ENCODE measurements around the gene KCNQ5.

KCNQ5 gene

DNA sequence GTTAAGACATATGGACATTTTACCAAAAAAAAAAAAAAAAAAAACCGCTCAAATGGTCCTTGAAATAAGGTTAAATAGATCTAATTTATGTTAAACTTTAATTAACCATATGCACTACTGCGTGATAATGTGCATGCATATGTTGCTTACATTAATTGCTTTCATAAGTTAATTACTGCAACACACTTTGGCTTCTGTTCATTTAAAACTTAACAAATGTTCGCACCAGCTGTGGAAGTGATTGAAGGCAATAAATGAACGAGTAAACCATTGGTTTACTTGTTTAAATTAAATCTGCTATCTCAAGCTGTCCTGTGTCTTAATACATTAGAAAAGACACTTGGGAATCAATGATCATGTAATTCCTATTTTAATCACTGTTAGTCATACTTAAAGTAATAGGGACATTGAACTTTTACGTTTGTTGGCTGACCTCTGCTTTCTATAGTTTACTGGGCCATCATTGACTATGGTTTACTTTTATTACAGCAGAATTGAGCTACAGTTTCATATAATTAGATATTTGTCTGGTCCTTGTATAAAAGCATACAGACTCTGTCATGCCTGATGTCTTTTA lies 308.8 kb downstream of the KCNQ5 start:
- no peak for DNase-seq

DNA sequence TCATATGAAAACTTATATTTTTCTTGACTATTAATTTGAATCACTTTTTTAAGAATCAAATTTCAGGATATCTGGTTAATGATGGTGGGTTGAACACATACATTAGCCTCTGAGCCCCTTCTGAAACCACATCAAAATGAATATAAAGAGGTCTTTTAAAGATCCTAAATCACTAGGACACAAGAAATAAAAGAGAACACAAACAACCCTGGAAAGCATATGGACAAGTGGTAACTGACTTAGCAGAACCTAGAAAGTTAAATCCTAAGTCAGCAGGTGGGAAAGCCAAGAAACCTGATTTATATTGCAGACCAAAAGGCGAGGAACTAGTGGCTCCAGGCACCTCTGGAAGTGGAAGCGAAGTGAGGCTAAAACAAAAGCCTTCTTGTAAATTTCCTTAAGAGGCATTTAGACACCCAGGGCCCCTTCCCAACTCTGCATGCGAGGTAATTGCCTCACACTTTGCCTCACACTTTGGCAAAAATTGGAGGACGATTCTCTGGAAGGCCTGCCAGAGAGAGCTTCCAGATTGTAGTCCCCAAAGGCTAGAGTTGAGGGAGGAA lies 309.5 kb downstream of the KCNQ5 start:
- DNase-seq, result no peak

DNA sequence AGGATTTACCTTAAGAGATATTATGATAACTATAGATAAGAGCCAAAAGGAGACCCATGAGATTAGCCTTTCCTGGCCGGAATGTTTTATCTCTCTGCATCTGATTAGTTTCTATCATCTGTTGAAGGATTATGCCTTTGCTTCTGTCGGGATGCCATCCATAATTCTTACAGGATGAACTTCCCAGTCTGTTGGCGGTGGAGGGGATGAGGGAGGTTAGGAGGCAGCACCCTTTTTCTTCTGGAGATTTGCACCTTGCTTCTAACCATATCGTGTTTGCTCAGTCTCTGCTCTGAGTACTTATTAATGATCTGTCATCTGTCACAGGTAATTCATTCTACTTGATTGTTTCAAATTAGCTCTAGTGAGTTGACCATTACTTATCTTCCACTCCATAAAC lies 311.4 kb downstream of the KCNQ5 start:
- no peak for DNase-seq

DNA sequence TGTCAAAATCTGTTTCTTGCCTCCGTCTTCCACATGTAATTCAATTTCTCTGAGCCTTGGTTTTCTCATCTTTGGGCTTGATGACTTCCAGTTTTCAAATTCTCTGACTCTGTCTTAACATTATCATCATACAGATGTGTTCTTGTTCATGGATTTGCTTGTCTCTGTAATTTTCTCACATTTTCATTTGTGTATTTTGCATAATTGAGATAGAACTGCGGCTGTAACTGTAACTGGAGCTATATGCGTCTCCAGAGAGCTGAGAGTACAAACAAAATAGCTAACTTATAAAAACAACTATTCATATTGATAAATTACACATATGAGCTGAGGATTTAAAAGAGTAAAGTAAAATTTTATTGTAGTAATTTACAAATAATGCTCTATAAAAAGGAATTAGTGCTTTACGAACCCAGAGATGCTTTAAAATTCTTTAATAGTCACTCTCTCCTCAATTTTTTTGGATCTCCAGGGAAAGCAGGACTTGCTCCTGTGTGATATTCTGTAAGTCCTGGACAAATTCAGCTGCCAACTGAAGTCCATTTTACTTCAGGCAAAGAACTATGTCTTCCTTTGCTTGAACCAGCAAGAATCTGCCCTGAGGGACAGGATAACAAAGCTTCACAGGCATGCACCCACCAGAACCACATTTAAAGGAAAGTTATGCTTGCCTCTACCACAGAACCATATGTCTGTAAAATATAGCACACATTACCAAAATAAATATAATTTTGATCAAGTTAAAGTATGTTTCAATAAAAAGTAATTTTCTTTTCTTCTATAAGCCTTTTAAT lies 315.1 kb downstream of the KCNQ5 start:
- DNase-seq, result no peak

DNA sequence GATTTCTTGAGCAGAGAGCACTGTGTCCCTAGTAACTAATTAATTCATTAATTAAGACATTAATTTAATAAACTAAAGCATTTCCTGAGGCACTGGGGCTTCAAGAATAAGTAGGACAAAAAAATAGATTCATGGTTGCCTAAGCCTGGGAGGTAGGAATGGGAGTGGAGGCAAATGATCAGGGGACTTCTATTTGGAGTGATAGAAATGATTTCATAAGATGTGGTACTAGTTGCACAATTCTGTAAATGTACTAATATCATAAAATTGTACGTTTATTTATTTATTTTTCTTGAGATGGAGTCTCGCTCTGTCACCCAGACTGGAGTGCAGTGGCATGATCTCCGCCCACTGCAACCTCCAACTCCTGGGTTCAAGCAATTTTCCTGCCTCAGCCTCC lies 316.2 kb downstream of the KCNQ5 start:
- DNase-seq, result no peak

DNA sequence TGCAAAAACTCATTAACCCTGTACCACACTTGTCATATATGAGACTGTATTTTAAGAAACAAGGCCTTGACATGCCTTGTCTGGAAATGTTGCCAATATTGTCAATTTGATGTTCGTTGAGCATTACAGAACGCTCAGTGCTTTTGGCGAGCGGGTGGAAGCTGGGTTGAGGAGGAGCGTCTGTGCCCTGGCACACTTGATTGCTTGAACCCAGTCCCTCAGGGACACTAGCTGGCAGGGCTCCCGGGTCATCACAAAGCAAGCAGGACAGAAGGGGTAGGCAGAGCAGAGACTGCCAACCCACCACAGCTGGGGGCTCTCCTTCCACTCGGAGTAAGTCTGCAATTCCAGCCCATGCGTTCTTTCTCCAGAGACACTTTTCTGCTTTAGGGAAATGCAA lies 317.1 kb downstream of the KCNQ5 start:
- DNase-seq, result no peak

DNA sequence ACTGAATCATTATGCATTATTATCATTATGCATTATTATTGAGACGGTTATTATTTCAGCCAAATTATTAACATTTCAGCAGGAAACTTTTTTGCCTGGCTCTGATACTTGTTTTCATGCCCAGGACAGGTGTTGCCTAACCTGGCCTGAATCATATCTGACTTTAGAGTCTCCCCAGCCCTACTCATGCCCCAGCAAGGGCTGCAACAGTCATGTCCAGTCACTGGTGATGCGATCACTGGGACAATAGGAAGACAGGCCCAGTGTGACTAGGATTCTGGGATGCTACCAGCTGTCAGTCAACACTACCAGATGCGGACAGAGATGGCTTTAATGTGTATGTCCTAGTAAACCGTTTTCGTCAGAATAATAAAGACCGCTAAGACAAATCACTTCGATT lies 318.4 kb downstream of the KCNQ5 start:
- no peak for DNase-seq

DNA sequence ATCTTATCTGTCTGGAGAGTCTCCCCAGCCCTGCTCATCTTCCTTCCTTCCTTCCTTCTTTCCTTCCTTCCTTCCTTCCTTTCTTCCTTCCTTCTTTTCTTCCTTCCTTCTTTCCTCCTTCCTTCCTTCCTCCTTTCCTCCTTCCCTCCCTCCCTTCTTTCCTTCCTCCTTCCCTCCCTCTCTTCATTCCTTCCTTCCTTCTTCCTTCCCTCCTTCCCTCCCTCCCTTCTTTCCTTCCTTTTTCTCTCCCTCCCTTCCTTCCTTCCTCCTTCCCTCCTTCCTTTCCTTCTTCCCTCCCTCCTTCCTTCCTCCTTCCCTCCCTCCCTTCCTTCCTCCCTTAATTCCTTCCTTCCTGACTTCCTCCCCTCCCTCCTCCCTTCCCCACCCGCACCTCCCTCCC lies 319.4 kb downstream of the KCNQ5 start:
- DNase-seq, result no peak

DNA sequence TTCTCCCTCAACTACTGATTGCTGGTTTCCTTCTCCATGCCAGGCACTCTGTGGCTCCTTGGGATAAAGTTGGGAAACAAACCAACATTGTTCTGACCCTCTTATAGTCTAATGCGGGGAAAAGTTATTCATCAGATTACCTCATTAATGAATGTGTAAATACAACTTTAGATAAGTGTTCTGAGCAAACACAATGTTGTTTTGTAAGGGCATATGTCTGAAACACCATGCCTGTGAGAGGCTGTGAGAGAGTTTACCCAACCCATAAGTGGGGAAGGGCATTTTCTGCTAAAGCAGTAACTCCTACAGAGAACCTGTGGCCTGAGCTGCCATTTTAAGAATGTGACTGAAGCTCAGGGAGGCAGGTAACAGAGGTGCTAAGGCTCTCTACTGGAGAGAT lies 319.9 kb downstream of the KCNQ5 start:
- no peak for DNase-seq

DNA sequence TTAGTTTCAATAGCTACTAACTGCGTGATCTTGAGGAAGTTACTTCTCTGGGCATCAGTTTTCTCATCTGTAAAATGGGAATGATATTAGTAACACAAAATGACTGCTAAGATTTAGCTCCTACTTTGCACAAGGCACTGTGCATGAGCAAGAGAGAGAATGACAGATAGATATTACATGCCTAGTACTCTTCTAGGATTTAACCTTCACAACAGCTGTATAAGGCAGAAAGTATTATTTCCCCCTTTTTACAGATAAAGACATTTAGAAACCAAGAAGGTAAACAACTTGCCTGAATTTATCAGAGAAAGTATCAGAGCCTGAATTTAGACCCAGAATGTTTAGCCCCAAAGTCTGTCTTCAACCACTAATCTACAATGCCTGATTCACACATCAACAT lies 321.8 kb downstream of the KCNQ5 start:
- DNase-seq, result no peak

DNA sequence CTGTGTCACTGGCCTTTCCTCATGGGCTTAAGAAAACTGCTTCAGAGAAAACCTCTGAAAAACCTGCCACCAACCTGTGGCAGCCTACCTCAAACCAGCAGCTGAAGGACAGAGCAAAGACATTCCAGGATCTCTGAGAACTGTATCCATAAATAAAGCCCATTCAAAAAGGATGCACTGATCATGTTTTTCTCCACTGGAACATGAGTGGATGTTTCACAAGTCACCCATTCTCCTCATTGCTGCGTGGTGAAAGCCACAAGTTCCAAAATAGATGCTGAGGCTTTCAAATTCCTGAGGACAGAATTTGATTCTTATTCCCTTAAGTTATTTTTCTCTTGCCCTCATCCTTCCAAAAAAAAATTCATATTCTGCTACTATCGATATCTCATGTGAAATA lies 322.8 kb downstream of the KCNQ5 start:
- DNase-seq, result no peak

DNA sequence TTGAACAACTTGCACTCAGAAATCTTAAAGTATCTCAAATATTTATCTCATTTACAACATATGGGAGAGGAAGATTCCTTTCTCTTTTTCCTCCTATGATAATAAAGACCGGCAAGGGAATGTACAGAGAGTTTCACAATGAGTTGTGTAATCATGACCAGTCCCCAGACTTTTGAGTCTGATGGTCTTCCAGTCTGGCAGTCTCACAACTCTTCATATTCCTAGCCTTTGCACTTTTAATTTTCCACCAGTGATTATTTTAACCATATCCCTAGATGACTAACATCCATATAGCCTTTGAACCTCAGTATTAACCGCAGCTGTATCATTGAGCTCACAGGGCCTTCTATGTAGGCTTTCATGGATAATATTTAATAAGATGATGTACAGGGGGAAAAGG lies 324.9 kb downstream of the KCNQ5 start:
- no peak for DNase-seq

DNA sequence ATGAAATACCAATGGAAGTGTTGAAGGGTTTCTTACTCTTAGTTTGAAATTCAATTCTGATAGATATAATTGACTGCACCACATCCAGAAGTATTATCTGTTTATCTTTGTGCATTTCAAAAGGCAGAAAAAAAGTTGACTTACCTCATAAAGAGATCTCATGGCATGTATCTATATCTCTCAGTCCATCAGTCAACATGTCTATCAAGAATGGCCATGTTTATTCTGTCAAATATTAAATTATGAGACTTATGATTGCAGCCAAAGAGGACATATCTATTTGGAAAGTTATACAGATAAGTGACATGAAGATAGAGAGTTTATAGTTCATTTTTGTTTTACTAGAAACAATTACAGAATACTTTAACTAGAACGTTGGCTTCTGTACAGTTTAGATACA lies 325.7 kb downstream of the KCNQ5 start:
- no peak for DNase-seq

DNA sequence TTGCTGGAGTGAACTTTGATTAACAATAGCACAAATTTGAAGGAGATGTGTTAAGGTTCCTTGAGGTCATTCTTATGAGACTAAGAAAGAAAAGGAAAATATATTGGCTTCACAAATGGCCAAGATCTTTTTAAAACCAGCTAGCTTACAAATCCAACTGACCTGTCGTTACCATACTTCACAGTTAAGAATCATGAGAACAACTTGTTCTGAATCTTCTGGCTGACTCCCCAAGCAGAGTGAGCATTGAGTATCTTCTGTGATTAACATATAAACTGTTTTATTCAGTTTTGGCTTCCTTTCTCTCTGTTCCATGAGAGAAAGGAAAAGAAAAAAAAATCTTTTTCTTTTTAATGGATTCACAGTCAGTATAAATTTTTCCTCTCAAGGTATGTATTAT lies 326.3 kb downstream of the KCNQ5 start:
- no peak for DNase-seq

DNA sequence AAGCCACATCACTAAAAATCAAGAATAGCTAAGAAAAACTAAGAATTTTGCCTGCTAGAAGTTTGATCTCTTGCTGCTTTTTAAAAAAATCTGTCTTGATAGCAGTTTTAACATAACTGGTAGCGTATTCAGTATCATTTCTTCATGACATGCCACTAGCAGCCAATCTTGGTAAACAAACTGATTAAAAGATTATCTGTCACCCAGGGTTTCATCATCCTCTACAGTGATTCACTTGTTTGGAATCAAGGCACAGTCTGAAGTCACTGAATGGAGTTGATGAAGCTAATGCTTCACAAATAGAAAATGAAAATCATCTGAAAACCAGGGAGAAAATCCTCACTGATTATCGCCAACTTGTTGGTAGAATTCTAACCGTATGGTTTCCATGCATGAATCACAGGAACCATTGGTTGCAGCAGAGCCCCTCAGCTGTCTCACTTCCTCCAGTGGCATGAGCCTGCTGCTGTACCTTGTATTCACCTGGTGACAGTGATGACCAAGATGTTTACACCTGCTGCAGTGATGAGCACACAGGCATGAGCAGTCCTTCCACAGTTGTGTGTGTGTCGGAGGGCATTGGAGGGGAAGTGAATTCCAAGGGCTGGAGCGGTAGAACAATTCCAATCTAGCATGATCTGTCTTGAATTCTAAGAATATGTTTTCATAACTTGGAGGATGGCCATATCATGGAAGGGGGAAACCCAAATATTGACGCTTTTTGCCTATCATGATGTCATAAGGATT lies 328.4 kb downstream of the KCNQ5 start:
- DNase-seq, result no peak

DNA sequence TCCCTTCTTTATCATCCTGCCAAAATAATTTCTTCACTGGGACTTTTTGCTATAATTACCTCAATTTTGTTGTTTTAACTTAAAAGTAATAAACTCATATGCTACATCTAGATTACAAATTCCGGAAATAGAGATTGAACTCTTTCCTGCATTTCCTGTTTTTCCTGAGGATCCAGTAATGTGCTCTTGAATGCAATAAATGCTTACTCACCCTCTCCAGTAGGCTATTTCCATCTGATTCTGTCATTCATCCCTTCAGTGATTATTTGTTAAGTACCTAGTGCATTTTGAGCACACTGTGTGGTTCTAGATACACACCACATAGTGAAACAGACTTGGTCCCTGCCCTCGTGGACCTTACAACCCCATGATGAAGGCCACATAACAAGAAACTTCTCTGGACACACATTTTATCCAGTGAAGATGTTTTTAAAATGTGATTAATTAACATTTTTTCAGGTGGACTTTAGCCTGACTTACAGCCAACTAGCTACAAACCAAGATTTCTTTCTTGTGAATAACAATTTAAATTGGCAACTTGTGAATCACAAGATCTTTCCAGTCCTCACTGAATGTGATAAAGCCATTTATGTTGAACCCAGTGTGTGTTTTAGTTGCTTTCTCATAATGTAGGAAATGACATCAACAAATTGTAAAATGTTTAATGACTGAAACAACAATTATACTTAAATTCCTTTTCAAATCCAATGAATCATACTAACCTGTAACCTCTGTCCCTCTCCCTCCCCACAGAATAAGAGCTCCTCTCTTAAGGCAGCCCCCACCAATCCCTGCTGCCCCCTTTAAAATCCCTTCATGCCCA lies 331.2 kb downstream of the KCNQ5 start:
- no peak for DNase-seq

DNA sequence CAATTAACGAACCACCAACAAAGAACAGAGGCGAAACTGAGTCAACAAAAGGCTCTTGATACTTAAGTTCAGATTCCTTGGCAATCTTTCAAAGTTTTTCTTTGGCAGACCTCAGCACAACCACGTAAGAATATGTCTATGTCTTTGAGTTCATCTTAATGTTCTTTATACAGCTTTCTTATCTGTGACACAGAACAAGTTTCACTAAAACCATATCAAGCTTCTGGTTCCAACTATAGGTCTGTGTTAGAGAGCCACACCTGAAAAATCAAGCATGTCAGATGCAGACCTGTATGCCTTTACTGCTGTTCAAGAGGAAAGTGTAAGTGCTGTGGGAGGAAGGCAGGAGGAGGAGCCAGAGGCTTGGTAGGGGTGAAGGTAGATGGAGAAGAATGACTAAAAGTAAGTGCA lies 332.1 kb downstream of the KCNQ5 start:
- DNase-seq, result no peak

DNA sequence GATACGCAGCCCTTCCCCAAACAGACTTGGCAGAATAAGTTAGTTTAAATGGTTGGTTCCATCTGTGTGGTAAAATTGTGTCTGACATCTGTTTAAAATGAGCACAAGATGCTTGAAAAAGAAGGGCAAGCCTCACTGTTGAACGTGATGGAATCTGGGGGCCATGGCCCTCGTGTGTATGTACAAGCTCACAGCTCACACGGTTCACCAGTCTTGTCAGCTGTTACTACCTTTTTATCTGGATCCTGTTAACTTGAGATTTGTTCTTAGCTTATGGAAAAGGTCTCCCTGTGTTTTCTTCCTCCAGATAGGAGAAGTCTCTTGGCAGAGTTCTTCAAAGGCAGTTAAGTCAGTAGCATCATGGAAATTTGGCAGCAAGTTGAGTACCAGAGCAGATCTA lies 332.9 kb downstream of the KCNQ5 start:
- no peak for DNase-seq

DNA sequence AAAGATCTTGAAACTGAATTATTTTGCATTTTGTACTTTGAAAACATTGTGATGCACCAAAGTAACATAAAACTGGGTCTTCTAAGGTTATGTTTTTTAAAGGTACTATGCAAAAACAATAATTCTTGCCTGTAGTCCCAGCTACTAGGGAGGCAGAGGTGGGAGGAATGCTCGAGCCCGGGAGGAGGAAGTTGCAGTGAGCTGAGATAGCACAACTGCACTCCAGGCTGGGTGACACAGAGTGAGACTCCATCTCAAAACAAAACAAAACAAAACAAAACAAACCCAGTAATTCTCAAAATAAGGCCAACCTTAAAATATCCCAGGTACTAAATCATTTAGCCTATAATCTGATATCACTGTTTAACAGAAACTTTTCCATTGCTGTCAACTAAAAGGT lies 333.8 kb downstream of the KCNQ5 start:
- DNase-seq, result no peak

DNA sequence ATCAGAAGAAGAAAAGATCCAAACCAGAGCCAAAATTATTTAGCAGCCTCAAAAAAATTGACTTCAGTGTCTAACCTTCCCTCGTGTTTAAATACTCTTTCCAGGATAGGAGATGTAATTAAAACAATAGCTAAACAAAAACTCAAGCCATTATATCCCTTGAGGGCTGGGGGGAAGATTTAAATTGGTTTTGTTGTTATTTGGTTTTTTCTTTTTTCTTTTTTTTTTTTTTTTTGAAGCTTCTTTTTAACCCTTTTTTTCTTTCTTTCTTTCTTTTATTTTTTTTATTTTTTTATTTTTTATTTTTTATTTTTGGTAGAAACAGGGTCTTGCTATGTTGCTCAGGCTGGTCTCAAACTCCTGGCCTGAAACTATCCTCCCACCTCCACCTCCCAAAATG lies 334.4 kb downstream of the KCNQ5 start:
- no peak for DNase-seq

DNA sequence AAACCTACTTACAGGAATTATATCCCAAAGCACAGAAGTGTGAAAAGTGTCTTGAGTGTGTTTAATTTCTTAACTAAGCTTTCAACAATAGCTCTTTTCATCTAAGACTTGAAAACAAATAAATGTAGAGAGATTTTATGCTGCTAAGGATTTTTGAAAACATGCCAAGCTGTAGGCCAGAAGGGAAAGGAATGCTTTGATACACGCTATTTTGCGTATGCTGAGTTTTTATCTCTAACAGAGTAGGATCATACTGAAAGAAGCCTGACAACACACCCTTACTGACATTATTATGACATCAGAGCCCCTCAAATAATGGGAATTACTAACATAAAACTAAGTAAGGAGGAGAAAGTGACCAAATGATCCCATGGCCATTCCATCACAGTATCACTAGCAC lies 338.0 kb downstream of the KCNQ5 start:
- no peak for DNase-seq

DNA sequence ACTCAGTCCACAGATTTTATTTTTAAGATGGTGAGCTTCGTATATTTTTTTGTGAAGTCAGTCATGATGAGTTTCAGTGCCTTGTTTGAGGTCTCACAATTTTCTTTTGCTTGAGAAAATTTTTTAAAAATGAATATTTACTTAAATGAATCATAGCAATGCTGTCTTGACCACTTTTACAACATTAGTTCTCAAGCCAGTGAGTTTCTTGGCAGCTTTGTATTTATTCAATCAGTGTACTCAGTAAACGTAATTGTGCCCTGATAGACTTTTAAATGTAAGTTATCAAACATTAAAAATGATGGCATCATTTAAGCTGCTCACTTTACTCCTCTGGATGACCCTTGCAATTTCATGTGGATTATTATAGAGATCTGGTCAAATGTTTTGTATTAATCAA lies 342.1 kb downstream of the KCNQ5 start:
- no peak for DNase-seq
